Astrocyte of the cerebellum (primary cell): ENCODE data around the gene GAB1.

ENCODE experiments used
- DNase-seq: peaks from one replicate; pipeline ENCODE4 v3.0.0-alpha.2; 2011; ENCODE audit warnings: low read depth
- H3K4me3 ChIP-seq: 2 replicates; pipeline ENCODE4 v1.5.1; 2011; ENCODE audit warnings: mild to moderate bottlenecking, low read depth, low read length, moderate library complexity
- CTCF ChIP-seq: IDR thresholded peaks from 2 replicates; pipeline ENCODE4 v1.5.1; 2012; ENCODE audit warnings: low read length, low read depth, moderate library complexity, mild to moderate bottlenecking; ENCODE audit errors: missing control alignments
- in situ Hi-C: cut with HindIII; loops from 2 replicates; pipeline ENCODE4 v1.10.0; 2017; ENCODE audit warnings: low sequenced_read_pairs

Gene GAB1

GRCh38 chr4:143380629-143381028 is 44.0 kb downstream of the GAB1 start:
- H3K4me3 ChIP-seq = no peak overlapping the region
- in situ Hi-C loops = no loop called here
- no peak for TF ChIP-seq CTCF
- no peak for DNase-seq

GRCh38 chr4:143381189-143382118 is 44.8 kb downstream of the GAB1 start:
- in situ Hi-C loops = no loop called here
- no peak overlapping the region for H3K4me3 ChIP-seq
- DNase-seq = peak; percentile 75
- no peak for TF ChIP-seq CTCF

DNA sequence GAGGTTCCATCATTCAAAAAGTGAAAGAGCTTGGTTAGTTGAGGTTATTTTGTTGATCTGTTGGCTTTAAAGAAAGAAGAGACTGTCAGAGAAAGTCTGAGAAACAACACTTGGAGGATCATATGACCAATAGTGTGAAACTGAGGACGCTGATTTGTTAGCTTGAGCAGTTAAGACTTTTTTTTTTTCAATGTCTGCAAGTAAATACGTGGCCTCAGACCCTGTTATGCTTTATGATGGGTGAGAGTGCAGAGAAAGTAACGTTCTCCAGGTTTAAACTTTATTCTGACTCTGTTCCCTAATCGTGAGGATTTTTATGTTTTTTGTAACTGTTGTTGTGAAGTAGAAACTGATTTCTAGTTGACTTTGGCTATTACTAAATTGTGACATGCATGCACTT is 45.9 kb downstream of the GAB1 start:
- no peak overlapping the region for H3K4me3 ChIP-seq
- no peak for TF ChIP-seq CTCF
- no peak for DNase-seq
- in situ Hi-C loops = no loop called here

GRCh38 chr4:143383005-143383574 is 46.4 kb downstream of the GAB1 start:
- in situ Hi-C loops = no loop called here
- DNase-seq = no peak
- no peak overlapping the region for H3K4me3 ChIP-seq
- TF ChIP-seq CTCF = no peak

DNA sequence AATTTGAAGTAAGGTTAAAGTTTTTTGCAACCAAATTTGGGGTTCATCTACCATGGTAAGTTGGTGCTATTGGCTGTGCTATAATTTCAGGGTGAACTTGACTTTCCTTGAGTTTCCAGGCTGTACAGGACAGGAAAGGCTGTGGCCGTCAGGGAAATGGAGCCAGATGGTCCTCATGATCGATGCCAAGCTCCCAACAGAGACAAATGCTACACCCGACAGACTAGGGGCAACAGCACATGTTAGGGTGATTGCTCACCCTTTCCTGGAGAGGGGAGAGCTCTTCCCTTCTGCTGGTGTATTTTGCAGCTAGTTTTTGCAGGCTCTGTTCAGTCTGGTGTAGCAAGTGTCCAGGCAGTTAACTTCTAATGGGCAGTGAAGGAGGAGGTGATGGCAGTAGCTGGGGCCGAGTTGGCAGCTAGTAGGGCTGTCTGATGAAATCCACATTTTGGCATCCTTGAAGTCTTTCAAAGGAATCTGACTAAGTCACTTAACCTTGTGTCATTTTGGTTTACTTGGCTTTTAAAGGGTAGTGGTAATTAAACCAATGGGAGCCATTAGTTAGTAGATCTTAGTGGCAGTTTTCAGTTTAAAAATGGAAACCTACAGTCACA is 47.8 kb downstream of the GAB1 start:
- in situ Hi-C loops = no loop called here
- TF ChIP-seq CTCF = no peak
- H3K4me3 ChIP-seq = no peak overlapping the region
- DNase-seq = no peak

DNA sequence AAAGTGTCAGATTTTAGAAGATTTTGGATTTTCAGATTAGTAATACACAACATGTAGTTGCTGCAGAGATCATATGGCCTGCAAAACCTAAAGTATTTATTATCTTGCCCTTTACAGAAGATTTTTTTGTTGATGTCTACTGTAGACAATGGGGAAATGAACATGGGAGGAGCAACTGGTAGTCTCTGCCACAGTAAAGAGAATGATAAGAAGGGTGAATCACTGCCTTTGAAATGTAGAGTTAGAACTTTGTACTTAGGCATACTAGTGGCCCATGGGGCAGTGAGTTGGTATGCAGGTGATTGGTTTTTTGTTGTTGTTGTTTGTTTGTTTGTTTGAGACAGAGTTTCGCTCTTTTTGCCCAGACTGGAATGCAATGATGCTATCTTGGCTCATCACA is 50.1 kb downstream of the GAB1 start:
- H3K4me3 ChIP-seq = no peak overlapping the region
- in situ Hi-C loops = loop anchor here (5.0 kb wide), 1 partner anchor 55 kb away; no protein-coding TSS in a partner anchor
- TF ChIP-seq CTCF = no peak
- DNase-seq = no peak
